ENCODE results near the gene PXT1.

- TF ChIP-seq POLR2A (IDR thresholded peaks at IDR 0.05) = no peak
- TF ChIP-seq CTCF (IDR thresholded peaks at IDR 0.05) = no peak
These were observed 66.5 kb downstream of the PXT1 start for GRCh38 chr6:36376183-36376582.

Data from breast epithelium (tissue), 3 donors.